IPS-20b (cell line): ENCODE results near the gene KCNC1.

Experiments used
- H3K27ac ChIP-seq: one replicate; pipeline ENCODE4 v1.5.1; 2013; ENCODE audit warnings: low read length
- H3K27me3 ChIP-seq: 2 replicates; pipeline ENCODE4 v1.6.1; 2013; ENCODE audit warnings: mild to moderate bottlenecking, low read length, inconsistent platforms; ENCODE audit not compliant: insufficient read depth
- H3K36me3 ChIP-seq: 2 replicates; pipeline ENCODE4 v1.6.1; 2013; ENCODE audit warnings: low read depth, mild to moderate bottlenecking, inconsistent platforms, low read length, moderate library complexity; ENCODE audit not compliant: insufficient read depth
- H3K4me1 ChIP-seq: 2 replicates; pipeline ENCODE4 v1.6.1; 2013; ENCODE audit warnings: mild to moderate bottlenecking, control low read depth, inconsistent platforms, low read length, moderate library complexity; ENCODE audit not compliant: insufficient read depth
- H3K4me3 ChIP-seq: 2 replicates; pipeline ENCODE4 v1.5.1; 2013; ENCODE audit warnings: mild to moderate bottlenecking, low read length, inconsistent platforms
- H3K9ac ChIP-seq: 2 replicates; pipeline ENCODE4 v1.6.1; 2013; ENCODE audit warnings: low read depth, mild to moderate bottlenecking, inconsistent platforms, low read length, moderate library complexity
- H3K9me3 ChIP-seq: 2 replicates; pipeline ENCODE4 v1.6.1; 2013; ENCODE audit warnings: mild to moderate bottlenecking, low read depth, low read length, inconsistent platforms; ENCODE audit not compliant: insufficient read depth

Gene KCNC1

DNA sequence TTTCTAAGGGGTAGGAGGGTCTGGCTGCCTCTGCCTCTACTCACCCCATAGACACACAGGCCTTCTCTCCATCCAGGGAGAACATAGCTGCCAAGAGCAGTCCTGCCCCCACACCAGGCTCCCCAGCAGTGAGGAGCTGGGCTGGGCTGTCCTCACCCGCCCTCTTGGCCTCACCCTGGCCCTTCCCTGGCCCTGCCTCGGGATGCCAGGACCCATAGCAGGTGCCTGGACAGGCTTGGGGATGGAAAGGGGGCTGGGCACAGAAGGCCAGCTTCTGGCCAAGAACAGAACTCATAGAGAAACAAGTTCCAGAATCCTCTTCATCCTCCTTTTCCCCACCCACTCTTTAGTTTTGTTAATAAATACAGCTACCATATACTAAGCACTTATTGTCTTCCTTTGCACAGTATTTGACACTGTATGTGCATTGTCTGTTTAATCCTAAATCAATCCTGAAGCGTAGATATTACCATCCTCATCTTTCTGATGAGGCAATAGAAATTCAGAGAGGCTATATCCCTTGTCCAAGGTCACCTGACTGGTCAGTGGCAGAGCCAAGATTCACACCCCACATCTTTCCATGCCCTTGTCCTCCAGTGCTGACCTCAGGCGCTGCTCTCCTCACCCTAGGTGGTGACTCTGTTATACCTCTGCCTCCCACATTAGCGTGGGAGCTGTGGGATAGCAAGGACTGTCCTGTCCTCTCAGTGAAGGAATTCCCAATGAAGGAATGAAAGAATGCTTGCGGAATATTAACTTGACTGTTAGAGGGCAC, 37.2 kb upstream of the KCNC1 start:
- Histone ChIP-seq H3K4me1 (no peaks in the 10 kb centered on the region), H3K36me3 (no peaks in the 10 kb centered on the region), H3K9ac (no peak overlapping the region)

DNA sequence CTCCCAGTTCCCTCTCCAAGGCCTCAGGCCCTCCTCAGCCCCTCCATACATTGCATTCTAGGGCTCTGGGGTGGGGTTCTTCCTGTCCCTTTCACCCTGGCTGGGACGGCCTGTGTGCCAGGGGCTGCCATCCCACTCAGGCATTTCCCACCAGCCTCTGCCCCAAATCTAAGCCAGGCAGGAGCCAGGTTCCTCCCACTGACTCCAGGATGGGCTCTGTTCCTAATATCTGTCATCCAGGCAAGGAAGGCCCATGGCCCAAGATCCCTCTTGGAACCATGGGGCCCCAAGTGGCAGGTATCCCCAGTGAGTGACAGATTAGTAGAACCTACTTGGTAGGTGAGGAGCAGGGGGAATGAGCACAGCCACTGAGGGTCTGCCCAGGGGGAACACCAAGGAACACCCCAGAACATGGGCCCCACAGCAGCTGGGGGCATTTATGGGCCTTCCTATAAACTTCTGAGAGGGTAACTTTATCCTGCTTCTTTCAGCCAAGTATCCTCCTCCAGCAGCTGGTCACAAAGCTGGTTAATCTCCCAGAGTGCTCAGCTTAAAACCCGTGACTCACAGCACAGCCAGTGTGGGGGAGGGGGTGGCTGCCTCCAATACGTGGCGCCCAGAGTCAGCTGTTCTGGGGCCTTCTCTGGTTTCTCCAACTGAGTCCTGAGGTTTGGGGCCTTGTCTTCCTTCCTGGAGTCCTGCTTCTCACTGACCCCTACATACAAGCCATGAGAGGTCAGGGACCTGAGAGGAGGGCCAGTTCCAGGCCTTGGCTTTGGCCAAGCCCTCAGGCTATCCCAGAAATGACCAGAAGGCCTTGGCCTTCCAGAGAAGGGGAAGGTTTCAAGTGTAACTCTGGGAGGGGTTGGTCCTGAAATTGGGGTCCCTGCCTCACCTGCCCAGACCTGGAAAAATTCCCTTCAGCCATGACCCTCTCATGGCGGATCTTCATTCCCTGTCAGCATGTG, 35.1 kb upstream of the KCNC1 start:
- Histone ChIP-seq H3K27ac (no peak overlapping the region), H3K4me1 (no peaks in the 10 kb centered on the region), H3K9ac (no peak overlapping the region), H3K9me3 (peaks cover 6% of the 10 kb centered on the region; the same call in 1 of the 2 replicates), H3K27me3 (peaks cover 48% of the 10 kb centered on the region), H3K36me3 (no peaks in the 10 kb centered on the region), H3K4me3 (no peak overlapping the region)

More for the DNA sequence above, 37.2 kb upstream of the KCNC1 start:
- Histone ChIP-seq H3K9me3 (no peaks in the 10 kb centered on the region), H3K4me3 (no peak overlapping the region), H3K27ac (no peak overlapping the region), H3K27me3 (peaks cover 69% of the 10 kb centered on the region)

DNA sequence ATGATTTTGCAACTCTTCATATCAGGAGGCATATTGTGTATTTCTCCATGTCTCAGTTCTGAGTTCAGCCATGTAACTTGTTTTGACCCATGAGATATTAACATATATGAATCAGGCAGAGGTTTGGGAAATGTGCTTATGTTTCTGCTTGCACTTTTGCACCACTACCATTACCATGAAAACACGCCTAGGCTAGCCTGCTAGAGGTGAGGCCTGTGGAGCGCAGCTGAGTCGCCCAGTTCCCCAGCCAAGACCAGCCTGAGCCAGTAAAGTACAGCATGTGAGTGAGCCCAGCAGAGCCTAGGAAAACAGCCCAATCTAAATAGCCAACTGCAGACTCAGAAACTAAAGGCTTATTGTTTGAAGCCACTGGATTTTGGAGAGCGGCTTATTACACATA, 33.6 kb upstream of the KCNC1 start:
- Histone ChIP-seq H3K36me3 (no peaks in the 10 kb centered on the region), H3K9ac (no peak overlapping the region), H3K4me1 (no peaks in the 10 kb centered on the region), H3K4me3 (no peak overlapping the region), H3K27me3 (peaks cover 48% of the 10 kb centered on the region), H3K27ac (no peak overlapping the region), H3K9me3 (peaks cover 6% of the 10 kb centered on the region; the same call in 1 of the 2 replicates)

GRCh38 chr11:17702876-17703275, 31.7 kb upstream of the KCNC1 start:
- Histone ChIP-seq H3K27ac (no peak overlapping the region), H3K9ac (no peak overlapping the region), H3K4me1 (no peaks in the 10 kb centered on the region), H3K9me3 (peaks cover 6% of the 10 kb centered on the region; the same call in 1 of the 2 replicates), H3K4me3 (no peak overlapping the region), H3K27me3 (peaks cover 44% of the 10 kb centered on the region; the same call in 1 of the 2 replicates), H3K36me3 (no peaks in the 10 kb centered on the region)

DNA sequence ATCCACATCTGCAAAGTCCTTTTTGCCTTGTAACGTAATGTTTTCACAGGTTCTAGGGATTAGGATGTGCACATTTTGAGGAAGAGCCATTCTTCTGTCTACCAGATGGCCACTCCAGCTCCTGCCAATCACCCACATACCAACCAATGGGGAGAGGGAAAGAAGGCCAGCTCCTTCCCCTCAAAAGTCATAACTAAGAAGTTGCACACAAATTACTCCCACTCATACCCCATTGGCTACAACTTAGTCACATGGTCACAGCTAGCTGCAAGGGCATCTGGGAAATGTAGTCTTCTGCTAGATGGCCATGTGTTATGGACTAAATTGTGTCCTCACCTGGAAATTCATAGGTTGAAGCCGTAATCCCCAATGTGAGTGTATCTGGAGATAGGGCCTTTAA, 30.6 kb upstream of the KCNC1 start:
- no peak overlapping the region for H3K4me3 ChIP-seq
- H3K27ac ChIP-seq: no peak overlapping the region
- H3K36me3 ChIP-seq: no peaks in the 10 kb centered on the region
- H3K4me1 ChIP-seq: no peaks in the 10 kb centered on the region
- H3K27me3 ChIP-seq: peaks cover 44% of the 10 kb centered on the region; the same call in 1 of the 2 replicates
- H3K9ac ChIP-seq: no peak overlapping the region
- peaks cover 6% of the 10 kb centered on the region; the same call in 1 of the 2 replicates for H3K9me3 ChIP-seq

DNA sequence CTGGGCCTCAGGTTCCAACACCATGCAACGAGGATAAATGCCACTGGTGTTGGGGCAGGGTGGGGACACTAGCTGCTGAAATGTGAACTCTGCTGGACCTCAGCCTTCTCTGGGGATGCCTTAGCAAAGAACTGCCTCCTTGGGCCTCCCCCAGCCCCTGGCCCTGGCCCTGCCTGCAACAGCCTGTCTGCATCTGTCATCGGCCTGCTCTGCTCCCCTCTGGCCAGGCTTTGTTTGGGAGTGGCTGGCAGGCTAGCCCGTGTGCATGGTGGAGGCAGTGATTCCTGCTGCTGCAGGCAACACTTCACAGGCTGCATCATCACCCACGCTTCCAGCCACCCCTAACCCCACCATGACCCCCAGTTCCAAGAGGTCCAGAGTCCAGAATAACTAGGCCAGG, 26.8 kb upstream of the KCNC1 start:
- Histone ChIP-seq H3K9me3 (peaks cover 6% of the 10 kb centered on the region; the same call in 1 of the 2 replicates), H3K4me3 (no peak overlapping the region), H3K4me1 (peaks cover 3% of the 10 kb centered on the region; the same call in 1 of the 2 replicates), H3K27ac (no peak overlapping the region), H3K27me3 (peaks cover 80% of the 10 kb centered on the region), H3K9ac (no peak overlapping the region), H3K36me3 (no peaks in the 10 kb centered on the region)

DNA sequence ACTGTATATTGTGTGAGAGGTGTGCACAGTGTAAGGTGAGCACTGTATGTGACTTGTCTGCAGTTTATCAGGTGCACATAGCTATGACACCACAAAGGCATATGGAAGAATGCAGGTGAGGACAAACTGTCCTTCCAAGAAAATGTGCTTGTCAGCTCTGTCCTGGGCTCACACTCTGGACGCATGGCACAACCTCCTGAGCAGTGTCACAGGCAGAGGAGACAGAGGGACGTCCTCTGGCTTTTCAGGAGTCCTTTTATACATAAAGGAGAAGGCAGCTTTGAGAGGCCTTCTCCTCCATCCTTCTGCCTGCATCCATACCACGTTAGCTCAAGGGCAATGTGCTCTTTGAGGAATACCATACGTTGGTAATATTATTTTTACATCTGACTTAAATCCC, 22.7 kb upstream of the KCNC1 start:
- Histone ChIP-seq H3K4me3 (no peak overlapping the region), H3K9ac (no peak overlapping the region), H3K27ac (no peak overlapping the region), H3K4me1 (peaks cover 3% of the 10 kb centered on the region; the same call in 1 of the 2 replicates), H3K27me3 (peaks cover 98% of the 10 kb centered on the region), H3K9me3 (no peaks in the 10 kb centered on the region), H3K36me3 (no peaks in the 10 kb centered on the region)

GRCh38 chr11:17713851-17714250, 20.7 kb upstream of the KCNC1 start:
- H3K9ac ChIP-seq: no peak overlapping the region
- peaks cover 100% of the 10 kb centered on the region for H3K27me3 ChIP-seq
- no peaks in the 10 kb centered on the region for H3K36me3 ChIP-seq
- H3K4me1 ChIP-seq: peaks cover 3% of the 10 kb centered on the region; the same call in 1 of the 2 replicates
- no peak overlapping the region for H3K4me3 ChIP-seq
- no peak overlapping the region for H3K27ac ChIP-seq
- H3K9me3 ChIP-seq: no peaks in the 10 kb centered on the region

- Histone ChIP-seq H3K36me3 (no peaks in the 10 kb centered on the region), H3K4me3 (no peak overlapping the region), H3K4me1 (peaks cover 3% of the 10 kb centered on the region; the same call in 1 of the 2 replicates), H3K27me3 (peaks cover 100% of the 10 kb centered on the region), H3K9ac (no peak overlapping the region), H3K9me3 (no peaks in the 10 kb centered on the region), H3K27ac (no peak overlapping the region)
Observed at GRCh38 chr11:17714356-17714854, 20.2 kb upstream of the KCNC1 start.

GRCh38 chr11:17714870-17715269, 19.7 kb upstream of the KCNC1 start:
- Histone ChIP-seq H3K9ac (no peak overlapping the region), H3K27me3 (peaks cover 100% of the 10 kb centered on the region), H3K36me3 (no peaks in the 10 kb centered on the region), H3K27ac (no peak overlapping the region), H3K4me3 (no peak overlapping the region), H3K9me3 (no peaks in the 10 kb centered on the region), H3K4me1 (peaks cover 3% of the 10 kb centered on the region; the same call in 1 of the 2 replicates)

- H3K9me3 ChIP-seq: no peaks in the 10 kb centered on the region
- no peak overlapping the region for H3K9ac ChIP-seq
- no peak overlapping the region for H3K27ac ChIP-seq
- peaks cover 3% of the 10 kb centered on the region; the same call in 1 of the 2 replicates for H3K4me1 ChIP-seq
- no peaks in the 10 kb centered on the region for H3K36me3 ChIP-seq
- no peak overlapping the region for H3K4me3 ChIP-seq
- peaks cover 100% of the 10 kb centered on the region for H3K27me3 ChIP-seq
Observed at GRCh38 chr11:17716807-17717206, 17.8 kb upstream of the KCNC1 start.
